Measurements from ENCODE around the gene CCDC102B. TPM values are rescaled to one million over a fixed set of nuclear protein-coding genes. Genes with fewer than 3 reads are reported as not detected.
"Not testable (repeated sequence)": the region's sequence is repeated elsewhere in the genome, so short reads cannot be mapped to it uniquely, and the experiment has no call there.

Gene CCDC102B
- total RNA-seq (2014; rRNA removed; shearing (Covaris generic)) = 0.19 and 2.6 TPM in 2 replicates
- 1.1 and 1.5 TPM in 2 replicates for polyA plus RNA-seq (2015; cell fraction: cytosol; rRNA removed)
- polyA plus RNA-seq (2015; cell fraction: nucleus; rRNA removed) = 0.82 and 2.4 TPM in 2 replicates

DNA sequence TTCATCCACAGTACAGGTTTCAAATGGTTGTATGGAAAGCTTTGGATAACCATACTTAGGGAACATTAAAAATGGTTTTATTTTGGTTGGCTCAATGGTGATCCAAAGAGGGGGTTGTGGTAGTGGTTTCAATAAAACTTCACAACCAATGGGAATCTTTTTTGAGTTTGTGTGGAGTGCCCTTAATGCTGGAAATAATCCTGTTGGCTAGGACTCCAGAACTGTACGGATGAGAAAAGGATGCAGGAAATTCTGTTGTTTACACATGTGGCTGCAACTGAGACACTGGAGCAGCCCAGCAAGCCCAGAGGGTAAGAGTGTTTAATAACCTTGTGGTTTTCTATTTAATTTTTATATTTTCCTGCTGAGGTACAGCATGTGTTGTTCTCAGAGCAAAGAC lies at the start of gene CCDC102B:
Gene CCDC102B (plus strand): TSS at position 210 of the 400 bp plus-strand sequence. CDS start 38,684 bp downstream, outside the sequence.
- DNase-seq (ENCODE audit: low read depth) = peak; percentile 42

DNA sequence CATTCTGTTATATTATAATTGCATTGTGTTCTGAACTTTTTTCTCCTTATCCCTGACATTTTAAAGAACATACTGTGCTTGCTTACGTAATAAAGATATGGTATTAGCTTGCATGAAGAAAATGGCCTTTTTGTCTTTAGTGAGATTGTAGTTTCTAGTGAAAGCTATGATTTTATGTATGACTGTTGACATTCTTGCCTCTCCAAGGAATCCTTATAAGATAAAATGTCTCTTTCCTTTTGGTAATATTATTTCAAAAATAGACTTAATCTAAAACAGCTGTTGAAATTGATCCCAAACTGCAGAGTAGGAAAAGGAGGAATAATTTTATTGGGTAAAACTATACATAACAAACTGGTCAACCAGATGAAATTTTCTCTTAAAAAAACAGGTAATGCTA lies 40.8 kb upstream of the CCDC102B start:
- DNase-seq (ENCODE audit: low read depth) = no peak

DNA sequence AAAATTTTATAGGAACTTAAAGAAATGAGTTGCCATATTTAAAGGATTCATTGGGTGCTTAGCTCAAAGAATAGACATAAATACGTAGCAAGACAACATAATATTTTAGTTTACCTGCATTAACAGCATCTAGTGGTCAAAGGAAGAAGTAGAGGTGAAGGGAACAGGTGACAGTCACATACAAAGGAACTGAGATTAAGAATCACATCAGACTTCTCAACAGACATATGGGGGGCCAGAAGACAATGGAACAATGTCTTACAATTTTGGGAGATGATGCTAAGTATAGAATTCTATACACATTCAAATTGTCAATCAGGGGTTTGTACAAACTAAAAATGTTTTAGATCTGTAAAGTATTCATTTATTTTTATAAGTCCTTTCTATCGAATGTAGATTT lies 38.6 kb upstream of the CCDC102B start:
- no peak for DNase-seq (ENCODE audit: low read depth)

DNA sequence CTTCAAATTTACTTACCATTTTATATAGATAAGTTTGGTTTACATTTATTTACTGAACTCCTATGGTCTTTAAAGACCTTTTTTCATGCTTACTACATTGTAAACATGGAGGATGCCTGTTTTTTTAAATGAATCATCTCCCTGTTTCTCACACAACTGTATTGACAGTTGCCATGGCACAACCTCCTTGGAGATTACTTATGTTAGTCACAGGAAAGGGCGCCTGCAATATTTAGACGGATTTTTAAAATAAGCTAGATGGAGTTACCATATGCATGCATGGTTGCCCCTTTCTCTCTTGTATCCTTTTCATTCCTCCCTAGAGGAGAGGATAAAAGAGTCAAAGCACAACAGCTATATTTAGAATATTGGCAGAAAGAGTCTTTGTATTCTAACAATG lies 34.8 kb upstream of the CCDC102B start:
- DNase-seq (ENCODE audit: low read depth) = peak; percentile 64

DNA sequence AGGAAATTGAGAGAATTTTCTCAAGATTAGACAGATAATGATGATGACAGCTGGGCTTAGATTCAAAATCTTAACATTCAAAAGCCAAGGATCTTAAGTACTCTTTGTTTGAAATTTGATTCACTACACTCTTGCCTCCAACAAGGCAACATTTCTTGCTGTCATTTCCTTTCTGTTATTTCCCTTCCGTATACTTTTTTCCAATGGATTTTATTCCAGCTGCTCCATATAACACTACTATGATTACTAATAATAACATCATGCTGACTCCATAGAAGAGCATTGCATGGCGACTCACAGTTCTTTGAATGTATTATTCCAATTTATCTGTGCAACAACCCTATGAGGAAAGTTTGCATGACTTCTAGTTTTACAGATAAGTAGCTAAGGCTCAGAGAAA lies 33.9 kb upstream of the CCDC102B start:
- no peak for DNase-seq (ENCODE audit: low read depth)

DNA sequence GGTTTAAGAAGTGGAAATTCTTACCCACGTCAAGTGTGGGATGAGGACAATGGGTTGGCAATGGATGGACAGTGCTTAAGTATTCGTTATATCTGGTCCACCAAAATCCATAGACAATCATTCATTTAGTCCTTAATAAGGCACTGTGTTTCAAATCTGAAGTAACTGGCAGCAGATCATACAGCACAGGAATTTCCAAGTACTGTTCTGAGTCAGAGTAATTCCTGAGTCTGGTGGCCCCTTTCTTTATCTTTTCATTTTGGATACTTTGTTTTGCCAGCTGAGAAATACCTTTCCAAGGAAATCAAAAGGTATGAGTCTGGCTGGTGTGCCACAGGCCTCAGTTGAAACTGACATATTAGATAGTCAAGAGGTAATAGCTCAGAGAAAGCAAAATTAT lies 31.4 kb upstream of the CCDC102B start:
- no peak for DNase-seq (ENCODE audit: low read depth)

DNA sequence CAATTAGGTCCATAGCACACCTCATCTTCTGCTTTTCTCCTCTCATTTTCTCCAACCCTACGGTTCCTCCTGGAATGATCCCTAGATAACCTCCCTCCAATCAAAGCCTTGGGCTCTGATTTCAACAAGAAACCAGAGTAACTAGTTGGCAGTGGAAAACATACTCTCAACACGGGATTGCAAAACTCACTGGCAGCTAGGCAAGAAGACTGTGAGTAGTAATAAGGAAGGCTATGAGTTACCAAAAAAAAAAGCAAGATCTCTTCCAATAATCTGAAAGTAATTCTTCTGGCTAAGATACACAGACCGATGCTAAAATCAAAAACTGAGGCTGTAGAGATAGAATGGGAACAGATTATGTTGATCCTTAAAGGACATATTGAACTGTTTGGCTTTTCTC lies 28.4 kb upstream of the CCDC102B start:
- no peak for DNase-seq (ENCODE audit: low read depth)

DNA sequence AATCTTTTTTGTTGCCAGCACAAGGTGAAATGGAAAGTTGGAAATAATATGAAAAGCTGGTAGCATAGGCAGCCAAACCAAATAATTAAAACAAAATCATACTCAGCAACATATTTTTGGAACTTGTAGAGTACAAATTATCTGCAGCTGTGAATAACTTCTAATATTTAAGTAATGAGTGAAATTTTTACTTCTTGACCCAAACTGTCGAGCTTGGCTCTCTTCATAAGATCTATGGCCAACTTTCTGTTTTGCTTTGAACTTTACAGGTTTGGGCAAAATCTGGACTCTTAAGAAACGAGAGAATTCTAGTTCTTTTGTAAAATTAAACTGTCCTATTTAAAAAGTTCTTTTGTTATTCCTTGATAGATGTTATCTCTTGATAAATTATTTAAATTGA lies 25.6 kb upstream of the CCDC102B start:
- DNase-seq (ENCODE audit: low read depth) = no peak

DNA sequence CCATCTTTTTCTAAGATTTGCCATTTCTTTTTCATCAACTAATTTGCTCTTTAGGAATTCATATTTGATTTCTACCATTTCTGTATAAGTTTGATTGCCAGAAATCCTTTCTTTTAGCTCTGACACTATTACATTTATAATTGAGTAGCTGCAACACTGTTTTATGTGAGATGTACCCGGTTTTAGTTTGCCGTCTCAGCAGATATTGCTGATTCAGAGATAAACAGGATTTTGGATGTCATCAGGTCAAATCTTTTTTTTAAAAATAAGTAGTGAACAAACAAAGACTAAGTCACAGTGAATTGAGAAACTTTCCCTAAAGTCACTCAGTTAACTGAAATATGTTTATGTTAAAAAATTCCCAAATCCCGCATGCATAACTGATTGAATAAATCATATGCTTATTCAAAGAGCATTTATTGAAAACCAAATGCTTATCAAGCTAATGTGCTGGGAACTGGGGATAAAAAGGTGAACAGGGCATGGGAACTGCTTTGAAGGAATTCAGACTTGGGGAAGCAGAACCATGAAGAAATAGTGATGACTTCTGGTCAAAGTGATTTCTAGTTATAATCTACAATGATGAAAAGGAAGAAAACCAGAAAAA lies 19.5 kb upstream of the CCDC102B start:
- no peak for DNase-seq (ENCODE audit: low read depth)

DNA sequence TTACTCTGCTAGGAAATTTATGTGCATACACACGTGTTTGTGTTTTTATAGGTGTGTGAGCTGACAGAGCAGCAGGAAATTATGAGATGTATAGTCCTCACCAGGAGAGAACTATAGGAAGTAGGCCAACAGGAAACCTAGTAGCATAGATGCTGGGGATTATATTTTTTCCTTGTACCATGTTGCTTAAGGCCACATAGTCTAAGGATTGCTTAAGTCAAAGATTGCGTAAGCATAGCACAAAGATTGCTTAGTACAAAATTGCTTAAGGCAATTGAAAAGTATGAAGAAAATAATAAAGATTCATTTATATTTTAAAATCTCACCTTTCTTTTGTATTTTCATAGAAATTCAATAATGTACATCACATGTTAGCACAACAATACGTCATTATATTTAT lies 18.7 kb upstream of the CCDC102B start:
- no peak for DNase-seq (ENCODE audit: low read depth)

DNA sequence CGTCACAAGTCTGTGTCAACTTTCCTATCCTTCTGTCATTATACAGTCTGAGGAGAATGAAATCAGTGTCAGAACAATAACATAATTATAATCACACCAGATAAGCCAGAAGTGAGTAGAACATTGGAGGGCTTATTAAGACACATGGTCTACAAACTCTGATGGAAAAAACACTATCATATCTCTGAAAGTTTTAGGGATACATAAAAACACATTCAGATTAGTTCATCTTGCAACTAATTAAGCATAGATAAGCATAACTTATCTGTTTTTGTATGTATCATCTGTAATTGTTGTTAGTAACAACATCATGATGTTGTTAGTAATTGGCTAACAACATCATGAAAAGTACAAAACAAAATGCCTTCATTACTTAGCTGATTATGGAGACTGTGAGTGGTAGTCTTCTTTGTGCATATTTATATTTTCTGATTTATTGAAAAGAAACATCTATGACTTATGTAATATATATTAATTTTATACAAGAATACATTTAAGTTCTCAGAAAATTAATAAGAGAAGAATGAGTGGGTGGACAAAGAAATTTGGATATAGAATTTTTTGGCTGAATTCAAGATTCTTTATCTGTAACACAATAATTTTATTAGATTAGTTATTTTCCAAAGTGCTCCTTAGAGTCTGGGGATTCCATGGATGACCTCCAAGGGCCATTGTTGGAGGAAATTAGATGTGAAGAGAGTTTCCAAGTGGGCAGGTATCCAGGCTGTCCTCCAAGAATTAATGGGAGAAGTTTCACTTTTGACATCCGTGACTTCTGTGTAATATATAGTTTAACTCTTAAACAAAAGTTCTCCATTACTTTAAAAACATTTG lies 16.9 kb upstream of the CCDC102B start:
- DNase-seq (ENCODE audit: low read depth) = no peak

DNA sequence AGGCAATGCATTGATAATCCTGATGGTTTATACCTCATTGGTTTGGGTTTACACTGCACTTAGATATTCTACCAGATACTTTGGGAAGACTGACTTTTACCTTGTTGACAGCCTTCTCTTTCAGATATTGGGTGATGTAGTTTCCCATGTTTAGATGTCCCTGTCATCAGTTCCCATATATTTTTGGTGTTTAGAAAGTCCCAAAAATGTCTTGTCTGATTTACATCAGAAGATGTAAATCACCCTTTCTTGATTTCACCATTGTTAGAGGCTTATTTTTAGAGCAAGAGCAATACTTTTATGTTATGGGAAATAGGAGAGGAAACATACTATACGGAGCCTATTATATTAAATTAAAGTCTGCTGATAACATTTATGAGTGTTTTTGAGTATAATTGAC lies 14.4 kb upstream of the CCDC102B start:
- no peak for DNase-seq (ENCODE audit: low read depth)

DNA sequence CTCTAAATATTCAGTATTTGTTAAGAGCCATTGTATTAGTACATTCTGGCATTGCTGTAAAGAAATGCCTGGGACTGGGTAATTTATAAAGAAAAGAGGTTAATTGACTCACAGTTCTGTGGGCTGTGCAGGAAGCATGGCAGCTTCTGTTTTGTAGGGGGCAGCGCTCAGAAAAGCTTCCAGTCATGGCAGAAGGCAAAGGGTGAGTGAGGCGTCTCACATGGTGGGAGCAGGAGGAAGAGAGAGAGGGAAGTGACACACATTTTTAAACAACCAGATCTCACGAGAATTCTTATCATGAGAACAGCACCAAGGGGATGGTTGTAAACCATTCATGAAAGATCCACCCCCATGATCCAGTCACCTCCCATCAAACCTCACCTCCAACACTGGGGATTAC lies 13.8 kb upstream of the CCDC102B start:
- peak; percentile 30 for DNase-seq (ENCODE audit: low read depth)

DNA sequence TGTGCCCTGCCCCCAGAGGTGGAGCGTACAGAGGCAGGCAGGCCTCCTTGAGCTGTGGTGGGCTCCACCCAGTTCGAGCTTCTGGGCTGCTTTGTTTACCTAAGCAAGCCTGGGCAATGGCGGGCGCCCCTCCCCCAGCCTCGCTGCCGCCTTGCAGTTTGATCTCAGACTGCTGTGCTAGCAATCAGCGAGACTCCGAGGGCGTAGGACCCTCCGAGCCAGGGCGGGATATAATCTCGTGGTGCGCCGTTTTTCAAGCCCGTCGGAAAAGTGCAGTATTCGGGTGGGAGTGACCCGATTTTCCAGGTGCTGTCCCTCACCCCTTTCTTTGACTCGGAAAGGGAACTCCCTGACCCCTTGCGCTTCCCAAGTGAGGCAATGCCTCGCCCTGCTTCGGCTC lies 7.6 kb upstream of the CCDC102B start:
- not testable (repeated sequence) for DNase-seq (ENCODE audit: low read depth)

DNA sequence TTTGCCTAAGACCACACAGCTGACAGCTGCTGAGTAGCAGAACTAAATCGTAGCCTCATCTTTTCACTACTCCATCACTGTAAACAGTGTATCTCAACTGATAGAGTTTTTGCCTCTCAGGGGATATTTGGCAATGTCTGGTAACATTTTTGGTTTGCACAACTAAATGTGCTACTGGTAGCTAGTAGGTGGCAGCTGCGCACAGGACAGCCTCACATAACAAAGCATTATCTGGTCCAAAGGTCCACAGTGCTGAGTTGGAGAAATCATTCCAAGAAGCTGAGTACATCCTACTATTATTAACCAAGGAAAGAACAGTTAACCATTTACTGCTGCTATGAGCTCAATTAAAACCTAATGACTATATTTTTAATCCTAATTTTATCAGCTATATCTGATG lies 6.1 kb upstream of the CCDC102B start:
- DNase-seq (ENCODE audit: low read depth) = no peak

DNA sequence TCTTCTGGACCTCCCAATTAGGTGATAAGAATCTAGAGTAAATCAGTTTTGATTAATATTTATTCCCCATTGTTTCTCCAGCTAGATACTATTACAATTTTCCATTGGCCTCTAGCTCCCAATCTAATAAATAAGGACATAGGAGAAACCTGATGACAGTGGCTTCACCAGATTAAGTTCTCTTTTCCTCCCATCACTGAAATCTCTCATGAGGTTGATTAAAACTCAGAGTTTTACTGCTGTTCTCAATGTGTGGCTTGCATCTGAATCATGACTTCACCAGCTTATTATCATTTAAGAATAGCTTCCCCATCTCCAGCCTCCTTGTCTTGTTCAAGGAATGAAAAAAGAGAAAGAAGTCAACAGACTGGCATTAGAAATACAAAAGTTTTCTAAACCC lies 3.9 kb upstream of the CCDC102B start:
- DNase-seq (ENCODE audit: low read depth) = no peak

DNA sequence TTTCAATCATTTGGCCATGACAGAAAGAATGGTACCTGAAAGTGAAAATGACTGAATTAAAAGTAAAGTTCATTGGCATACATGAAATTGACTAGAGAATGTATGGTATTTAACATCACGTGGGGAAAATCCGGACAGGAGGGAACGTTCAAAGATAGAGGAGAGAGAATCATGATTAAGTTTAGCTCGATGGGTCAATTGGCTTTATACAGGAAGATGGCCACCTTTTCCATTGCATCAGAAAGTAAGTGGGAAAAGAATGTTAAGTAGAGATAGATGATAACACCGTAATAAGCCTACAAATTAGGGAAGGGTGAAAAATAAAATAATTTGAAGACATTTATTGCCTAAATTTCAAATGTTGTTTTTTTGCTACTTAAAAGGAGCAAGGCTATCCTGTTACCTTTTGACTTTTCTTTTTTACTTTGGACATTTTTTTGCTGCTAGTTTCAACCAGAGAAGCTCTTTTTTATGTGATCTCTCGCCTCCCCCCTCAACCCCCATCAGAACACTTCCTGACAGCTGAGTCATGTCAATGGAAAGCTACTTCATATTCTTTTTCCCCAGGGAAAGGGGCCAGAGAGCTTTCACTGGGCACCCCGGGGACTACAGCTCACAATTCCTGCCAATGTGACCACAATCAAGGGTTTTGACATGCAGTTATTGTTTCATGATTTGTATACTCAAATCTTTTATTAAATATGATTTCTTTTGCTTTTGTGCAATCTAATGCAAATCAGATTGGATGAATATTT lies 767 bp upstream of the CCDC102B start:
- DNase-seq (ENCODE audit: low read depth) = peak; percentile 85

DNA sequence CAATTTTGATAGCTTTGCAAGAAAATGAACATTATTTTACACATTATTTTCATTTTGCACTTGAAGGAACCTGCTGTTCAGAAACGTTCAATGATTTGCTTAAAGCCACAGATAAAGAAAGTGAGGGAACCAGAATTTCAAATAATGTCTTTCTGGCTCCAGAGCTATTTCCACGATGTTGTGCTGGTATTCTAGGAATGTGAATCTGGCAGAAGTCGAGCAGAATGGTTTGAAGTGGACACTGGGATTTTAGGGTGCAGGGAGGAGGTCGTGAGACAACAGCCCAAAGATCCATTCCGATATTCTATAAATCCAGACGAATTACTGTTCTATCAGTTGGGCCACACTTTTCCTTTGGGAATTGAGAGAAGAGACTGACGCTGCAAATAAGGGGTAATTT lies 2.2 kb downstream of the CCDC102B start:
- DNase-seq (ENCODE audit: low read depth) = no peak

DNA sequence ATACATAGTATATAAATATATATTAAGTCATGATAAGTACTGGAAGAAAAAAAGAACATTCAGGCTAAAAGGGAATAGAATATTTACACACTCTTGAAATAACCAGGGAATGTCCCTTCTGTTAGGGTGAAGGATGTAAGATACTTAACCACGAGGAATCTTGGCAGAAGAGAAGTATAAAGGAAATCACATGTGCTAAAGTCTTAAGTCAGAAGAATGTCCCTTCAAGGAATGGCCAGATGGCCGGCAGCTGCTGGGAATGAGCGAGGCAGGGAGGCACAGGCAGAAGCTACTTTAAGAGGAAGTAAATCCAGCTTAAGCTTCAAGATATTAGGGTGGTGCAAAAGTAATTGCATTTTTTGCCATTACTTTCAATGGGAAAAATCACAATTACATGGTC lies 5.5 kb downstream of the CCDC102B start:
- DNase-seq (ENCODE audit: low read depth) = no peak

DNA sequence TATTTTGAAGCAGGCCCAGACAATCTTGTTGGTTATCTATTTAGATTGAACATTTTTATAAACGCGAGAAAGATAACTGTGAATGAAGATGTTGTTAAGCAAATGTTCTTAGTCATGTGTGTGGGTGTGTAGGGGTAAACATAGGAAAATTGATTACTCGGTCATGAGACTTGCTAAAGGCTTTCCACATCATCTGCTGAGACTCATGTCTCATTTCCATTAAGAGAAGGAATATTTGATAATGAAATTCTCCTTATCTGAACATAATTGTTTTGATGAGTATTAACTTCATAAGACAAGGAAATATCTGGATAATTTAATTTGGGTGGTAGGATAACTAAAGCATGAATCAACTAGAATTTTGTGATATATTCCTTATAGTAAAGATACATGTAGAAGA lies 19.7 kb downstream of the CCDC102B start:
- no peak for DNase-seq (ENCODE audit: low read depth)

DNA sequence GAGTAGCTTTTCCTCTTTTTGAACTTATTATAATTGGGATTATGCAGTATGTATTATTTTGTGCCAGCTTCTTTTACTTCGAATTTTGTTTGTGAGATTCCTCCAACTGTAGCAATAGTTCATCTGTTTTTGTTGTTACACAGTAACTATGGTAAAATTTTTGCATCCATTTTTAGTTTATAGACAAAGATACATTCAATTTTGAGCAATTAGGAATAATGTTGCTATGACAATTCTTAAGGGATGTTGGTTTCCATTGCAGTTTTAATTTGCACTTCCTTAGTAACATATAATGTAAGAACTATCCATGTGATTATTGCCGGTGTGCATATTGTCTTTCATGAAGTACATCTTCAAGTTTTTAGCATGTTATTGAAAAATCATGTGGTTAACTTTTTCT lies 20.7 kb downstream of the CCDC102B start:
- no peak for DNase-seq (ENCODE audit: low read depth)

DNA sequence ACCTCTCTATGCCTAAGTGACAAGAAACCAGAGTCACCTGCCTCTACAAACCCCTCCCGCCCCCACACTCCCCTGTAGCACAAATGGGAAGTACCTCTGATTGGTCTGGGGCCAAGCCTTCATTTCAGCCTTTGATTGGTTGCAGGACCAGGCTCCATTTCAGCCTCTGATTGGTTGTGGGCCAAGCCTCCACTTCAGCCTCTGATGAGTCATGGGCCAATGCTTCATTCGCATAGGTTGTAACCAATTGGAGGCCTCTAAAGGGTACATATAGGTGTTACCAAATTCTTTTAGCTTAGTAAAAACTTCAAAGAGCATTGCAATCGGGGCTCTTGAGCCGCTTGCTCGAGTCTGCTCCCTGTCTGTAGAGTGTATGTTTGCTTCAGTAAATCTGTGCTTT lies 25.0 kb downstream of the CCDC102B start:
- DNase-seq (ENCODE audit: low read depth) = peak; percentile 11

All from HT1080 (cell line).